HG03025 (cell line): ENCODE measurements around the gene UPB1.
"Not testable (repeated sequence)": the region's sequence is repeated elsewhere in the genome, so short reads cannot be mapped to it uniquely, and the experiment has no call there.

ENCODE experiments used
- ATAC-seq: cut with Tn5 transposase; IDR thresholded peaks from one replicate; pipeline ENCODE4 v1.9.1; 2021; ENCODE audit warnings: mild to moderate bottlenecking, moderate library complexity; ENCODE audit not compliant: unreplicated experiment, low FRiP score

UPB1 gene

DNA sequence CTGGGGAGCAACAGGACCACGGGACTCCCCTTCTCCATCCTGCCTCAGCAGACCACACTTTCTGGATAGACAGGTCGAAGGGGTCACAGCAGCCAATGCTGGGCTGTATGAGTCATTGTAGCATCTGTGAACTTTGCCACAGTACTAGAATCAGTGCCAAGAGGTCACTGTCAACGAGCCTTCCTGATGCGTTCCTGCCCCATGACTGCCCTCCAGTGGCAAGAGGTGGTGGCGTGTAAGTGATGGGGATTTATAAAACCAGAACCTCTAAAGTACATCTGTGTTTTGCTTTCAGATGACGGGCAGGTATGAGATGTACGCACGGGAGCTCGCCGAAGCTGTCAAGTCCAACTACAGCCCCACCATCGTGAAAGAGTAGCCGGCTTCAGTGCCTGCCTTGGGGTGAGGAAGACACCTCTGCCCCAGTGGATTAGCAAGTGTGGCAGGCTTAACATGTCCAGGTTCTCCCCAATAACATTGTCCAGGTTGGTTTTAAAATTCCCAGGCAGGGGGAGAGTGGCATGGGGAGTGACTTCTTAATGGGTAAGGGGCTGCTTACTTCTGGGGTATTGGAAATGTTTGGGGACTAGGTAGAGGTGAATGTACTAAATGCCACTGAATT, 30.4 kb downstream of the UPB1 start:
- ATAC-seq: no peak

DNA sequence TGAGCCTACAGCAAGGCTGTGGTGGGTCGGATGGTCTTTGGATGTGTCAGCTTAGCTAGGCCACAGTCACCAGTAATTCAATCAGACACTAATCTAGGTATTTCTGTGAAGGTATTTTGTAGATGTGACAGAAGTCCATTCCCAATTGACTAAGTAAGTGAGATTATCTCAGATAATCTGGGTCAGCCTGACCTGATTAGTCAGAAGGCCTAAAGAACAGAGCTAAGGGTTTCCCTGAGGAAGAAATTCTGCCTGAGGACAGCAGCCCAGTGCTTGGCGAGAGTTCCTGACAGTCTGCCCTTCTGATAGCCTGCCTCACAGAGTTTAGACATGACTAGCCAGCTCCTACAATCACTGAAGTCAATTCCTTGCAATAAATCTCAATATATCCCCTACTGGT, 31.1 kb downstream of the UPB1 start:
- ATAC-seq: no peak

DNA sequence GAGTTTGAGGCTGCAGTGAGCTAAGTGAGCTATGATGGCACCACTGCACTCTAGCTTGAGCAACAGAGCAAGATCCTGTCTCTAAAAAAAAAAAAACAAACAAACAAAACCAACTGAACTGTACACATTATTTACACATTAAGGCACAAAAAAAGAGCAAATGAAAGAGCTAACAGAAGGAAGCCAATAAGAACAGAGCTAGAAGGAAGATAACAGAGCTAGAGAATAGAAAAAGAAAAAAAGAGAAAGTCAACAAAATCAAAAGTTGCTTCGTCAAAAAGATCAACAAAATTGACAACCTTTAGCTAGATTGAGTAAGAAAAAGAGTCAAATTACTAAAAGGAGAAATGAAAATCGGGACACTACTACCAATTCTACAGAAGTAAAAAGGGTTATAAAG, 34.8 kb downstream of the UPB1 start:
- no peak for ATAC-seq

DNA sequence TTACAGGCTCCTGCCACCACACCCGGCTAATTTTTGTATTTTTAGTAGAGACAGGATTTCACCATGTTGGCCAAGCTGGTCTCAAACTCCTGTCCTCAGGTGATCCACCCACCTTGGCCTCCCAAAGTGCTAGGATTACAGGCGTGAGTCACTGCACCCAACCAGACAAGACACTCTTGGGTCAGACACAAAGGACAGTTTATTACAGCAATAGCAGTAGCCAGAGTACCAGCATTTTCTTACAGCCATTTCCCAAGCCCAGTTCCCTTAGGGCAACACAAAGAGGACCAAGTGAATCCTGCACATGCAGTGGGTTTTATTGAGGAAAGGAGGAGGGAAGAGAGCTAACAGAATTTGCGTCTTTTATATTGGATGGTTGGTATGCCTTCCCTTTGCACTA, 35.8 kb downstream of the UPB1 start:
- ATAC-seq: not testable (repeated sequence)

DNA sequence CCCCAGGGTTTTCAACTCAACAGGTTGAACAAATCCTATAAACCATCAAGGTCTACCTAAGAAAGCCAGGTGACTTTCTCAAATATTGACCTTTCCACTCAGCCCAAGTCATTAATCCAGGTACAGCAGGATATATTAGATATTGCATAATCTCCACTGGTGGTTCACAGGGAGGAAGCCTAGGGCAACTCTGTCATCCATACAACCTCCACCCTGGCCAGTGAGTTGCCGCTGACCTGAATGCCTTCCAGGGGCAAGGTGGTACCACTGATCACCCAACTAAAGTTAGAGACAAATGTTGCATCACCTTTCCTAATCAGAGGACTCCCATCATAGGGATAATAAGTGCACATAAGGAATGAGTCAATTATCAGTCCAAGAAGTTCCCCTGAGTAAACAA, 36.9 kb downstream of the UPB1 start:
- no peak for ATAC-seq

DNA sequence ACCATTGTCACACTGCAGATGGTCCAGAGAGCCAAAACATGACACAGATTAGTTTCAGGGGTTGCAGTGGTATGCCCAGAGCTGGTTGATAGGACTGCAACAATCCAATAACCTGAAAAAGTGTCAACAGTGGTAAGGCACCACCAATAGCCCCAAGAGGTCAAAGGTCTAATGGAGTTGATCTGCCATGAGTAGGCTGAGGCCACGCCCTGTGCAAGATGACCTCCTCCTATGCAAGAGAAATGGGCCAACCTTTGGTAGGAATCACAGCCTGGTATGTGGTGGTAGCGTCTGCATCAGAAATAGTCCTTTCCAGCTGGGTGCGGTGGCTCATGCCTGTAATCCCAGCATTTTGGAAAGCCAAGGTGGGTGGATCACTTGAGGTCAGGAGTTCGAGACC, 40.2 kb downstream of the UPB1 start:
- ATAC-seq: no peak

DNA sequence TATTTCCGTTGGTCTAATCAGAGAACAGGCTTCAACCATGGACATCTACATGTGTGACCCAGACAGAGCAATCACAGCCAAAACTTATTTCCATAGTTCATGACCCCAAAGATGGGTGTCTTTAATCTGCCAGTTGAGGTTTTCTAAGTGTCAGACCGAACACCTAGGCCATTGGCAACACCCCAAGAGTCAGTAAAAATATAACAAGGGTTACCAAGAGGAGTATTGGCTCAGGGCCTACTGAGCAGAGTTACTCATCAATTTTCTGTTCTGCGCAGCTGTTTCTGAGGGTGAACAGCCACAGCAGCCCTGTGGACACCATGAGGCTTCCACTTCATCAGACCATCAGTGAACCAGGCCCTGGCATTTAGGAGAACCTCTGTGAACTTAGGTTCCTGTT, 41.0 kb downstream of the UPB1 start:
- no peak for ATAC-seq

DNA sequence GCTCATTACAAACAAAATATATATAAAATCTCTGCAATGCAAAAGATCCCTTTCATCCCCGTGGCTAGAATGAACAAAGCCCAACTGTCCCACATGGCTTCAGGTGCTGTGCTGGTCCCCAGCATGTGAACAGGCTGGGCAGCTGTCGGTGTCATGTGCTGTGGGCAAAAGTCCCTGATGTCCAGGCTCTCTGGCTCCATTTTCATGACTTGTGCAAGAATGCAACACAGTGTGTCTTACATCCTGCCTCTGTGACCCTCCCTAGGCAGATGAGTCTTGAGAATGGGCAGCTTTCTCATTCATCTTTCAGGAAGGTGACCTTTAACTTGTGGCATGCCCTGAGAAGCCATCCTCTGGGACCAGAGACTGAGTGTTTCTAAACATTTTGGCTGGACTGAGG, 45.3 kb downstream of the UPB1 start:
- ATAC-seq: no peak

DNA sequence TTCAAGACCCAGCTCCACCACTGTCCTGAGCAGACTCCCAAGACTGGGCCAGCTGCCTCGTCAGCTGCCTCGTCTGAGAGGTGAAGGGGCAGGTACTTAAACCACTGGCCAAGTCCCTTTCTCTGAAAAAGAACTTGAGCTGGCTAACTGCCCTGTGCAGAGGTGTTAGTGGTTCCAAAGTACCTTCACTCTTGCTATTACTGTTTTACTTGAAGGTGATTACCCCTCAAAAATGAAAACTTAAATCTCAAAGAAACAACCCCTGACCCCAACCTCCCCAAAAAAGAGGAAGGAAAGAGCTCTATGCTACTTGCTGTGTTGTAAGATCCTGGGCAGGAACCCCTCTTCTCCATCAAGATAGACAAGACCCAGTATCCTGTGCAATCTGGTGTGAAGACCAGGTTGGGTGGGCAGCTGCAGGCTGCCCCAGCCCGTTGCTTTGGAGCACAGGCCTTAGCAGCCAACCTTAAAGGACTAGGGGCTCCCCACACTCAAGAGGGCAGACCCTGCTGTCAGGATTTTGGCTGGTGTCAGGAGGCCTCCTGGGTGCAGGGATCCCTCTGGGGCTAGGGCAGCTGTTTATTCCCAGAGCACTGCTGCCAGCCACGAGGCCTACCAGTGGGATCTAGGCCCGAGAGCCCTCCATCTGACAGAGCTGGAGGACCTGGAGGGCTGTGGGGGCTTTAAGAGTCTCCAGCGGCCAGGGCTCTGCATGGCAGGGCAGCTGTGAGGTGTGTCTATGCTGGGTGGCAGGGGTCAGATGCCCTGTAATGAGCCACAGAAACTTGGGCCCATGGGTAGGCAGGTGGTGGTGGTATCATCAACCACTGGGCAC, 46.8 kb downstream of the UPB1 start:
- no peak for ATAC-seq

DNA sequence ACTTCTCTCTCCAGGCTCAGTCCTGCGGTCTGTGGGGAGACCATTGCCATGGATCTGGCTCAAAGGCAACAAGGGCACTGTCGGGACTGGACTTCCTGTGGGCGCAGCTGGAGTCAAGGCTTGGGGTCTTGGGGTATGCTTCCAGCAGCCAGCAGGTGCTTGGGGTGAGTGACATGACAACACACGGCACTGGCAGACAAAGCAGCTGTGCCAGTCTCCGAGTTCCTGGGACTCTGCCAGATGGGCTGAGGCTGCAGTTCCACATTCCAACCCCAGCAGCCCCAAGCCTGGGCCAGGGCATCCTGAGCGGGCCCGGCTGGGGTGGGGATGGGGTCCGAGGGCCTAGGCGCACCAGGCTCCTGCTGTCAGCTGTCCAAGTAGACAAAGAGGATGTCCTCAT, 47.5 kb downstream of the UPB1 start:
- ATAC-seq: no peak

DNA sequence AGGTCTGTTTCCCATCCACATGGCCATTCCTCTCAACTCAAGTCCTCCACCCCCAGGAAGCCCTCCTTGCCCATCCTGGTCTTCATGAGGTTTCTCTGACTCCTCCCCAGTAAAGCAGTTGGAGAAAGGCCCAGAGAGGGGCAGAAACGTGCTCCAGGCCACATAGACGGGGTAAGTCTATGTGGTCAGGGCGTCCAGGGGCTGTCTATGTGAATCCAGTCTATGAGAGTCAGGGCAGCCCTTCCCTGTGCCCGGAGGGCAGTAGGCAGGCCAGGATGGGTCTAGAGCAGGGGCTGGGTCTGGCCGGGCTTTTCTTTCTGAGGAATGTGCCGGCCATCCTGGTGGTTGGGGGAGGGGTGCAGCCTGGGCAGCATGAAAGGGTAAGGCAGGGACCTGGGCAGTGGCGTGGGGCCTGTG, 48.1 kb downstream of the UPB1 start:
- no peak for ATAC-seq

DNA sequence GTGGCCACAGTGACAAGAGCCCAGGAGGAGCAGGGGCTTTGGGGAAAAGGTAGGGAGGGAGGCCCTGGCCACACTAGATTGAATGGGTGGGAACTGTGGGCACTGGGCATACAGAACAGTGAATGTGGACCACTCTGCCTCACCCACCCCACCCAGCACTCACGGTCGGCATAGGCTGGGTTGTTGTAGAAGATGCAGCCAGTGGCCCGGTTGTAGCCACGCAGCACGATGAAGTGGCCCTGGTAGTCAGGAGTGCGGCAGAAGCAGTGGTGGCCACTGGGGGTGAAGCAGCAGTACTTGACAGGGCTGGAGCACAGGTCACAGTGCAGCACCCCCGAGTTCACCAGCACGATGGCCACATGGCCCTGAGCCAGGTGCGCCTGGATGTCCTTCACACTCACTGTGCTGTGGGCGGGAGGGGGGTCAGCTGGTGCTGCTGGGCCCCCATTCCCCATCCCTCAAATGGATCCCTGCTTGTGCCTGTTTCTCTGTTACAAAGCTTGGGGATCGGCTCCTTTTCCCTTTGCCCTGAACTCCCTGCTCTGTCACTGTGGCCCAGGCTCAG, 48.6 kb downstream of the UPB1 start:
- no peak for ATAC-seq

DNA sequence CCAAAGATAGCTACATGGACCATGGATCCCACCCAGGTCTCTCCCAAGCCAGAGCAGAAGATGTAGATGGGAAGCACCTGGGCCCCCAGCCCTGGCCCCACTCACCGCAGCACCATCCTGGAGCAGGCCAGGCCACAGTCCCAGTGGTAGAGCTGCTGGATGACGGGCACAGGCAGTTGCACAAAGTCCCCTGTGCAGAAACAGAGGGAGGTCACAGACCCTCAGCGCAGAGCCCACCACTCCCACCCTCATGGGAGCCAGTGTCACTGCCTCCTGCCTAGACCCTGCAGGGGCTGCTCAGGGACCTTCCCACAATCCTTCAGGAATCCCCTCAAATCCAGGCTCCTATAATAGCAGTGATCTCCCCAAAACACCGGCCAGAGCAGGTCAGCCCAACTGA, 53.7 kb downstream of the UPB1 start:
- ATAC-seq: no peak

DNA sequence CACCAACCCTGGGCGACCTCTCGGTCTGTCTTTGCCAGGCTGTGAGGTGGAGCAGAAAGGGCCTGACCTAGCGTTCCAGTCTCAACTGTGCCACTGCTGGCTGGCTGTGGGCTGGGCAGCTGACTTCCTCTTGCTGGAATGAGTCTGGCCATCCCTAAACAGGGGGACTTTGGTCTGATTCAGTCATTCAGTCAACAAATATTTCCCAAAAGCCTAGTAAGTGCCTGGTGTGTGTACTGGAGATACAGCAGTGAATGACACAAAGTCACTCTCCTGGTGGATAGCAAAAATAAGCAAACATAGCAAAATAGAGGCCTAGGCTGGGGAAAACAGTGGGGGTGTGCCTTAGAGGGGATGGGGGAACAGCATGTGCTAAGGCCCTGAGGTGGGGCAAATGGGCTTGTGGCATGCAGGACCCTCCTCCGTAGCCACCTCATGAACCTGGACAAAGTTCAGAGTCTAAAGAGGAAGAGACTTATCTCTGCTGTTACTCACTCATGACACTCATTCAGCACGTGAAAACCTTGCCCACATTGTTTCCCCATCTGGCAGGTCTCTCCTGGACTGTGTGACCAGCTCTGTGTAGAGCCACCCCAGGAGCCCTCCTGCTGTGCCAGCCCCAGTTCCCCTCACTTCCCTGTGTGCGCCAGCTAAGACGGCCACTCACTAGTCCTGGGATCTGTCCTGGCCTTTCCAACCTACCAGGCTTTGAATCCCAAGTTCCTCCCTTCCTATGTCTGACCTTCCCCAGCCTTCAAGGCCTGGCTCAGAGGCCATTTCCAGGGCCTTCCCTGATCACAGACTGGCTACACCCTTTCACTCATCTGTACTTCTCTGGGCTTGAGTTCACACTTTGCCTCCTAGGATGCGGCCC, 55.1 kb downstream of the UPB1 start:
- no peak for ATAC-seq

DNA sequence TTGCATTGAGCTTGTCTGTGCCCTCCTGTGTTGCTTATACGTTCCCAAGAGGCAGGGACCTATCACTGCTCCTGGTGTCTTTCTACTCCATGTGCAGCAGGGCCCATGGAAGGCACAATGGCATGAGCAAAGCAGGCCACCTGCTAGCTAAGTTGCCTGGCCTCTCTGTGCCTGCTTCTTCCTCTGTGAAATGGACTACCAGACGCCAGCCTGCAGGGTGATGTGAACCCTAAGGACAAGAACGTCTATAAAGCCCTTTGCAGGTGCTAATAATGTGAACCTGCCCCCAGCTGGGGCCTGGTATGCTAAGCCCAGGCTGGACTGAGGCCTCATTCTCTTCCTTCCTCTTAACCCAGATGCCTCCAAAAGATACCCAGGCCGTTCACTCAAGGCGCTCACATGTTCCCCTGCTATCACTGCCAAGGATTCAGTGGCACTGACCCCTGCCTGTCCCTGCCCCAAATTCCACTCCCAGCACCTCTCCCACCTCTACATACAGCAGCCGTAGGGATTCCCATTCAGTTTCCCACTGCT, 55.8 kb downstream of the UPB1 start:
- no peak for ATAC-seq

DNA sequence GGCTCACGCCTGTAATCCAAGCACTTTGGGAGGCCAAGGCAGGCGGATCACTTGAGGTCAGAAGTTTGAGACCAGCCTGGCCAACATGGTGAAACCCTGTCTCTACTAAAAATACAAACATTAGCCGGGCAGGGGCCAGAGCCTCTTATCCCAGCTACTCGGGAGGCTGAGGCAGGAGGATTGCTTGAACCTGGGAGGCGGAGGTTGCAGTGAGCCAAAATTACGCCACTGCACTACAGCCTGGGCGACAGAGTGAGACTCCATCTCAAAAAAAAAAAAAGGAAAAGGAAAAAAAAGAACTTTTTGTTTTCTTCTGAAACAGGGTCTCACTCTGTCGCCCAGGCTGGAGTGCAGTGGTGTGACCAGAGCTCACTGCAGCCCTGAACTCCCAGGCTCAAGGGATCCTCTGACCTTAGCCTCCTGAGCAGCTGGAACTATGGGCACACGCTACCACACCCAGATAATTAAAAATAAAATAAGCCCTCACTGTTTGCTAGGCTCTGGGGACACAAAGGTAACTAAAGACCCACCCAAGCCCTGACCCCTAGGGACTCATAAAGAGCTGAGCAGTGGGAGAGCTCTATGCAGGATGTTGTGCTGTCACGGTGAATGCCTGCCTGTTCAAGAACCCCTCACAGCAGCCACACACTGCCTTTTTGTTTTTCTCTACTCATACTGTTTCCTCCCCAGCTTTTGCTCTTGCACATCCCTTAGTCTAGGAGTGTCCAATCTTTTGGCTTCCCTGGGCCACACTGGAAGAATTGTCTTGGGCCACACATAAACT, 57.6 kb downstream of the UPB1 start:
- not testable (repeated sequence) for ATAC-seq

DNA sequence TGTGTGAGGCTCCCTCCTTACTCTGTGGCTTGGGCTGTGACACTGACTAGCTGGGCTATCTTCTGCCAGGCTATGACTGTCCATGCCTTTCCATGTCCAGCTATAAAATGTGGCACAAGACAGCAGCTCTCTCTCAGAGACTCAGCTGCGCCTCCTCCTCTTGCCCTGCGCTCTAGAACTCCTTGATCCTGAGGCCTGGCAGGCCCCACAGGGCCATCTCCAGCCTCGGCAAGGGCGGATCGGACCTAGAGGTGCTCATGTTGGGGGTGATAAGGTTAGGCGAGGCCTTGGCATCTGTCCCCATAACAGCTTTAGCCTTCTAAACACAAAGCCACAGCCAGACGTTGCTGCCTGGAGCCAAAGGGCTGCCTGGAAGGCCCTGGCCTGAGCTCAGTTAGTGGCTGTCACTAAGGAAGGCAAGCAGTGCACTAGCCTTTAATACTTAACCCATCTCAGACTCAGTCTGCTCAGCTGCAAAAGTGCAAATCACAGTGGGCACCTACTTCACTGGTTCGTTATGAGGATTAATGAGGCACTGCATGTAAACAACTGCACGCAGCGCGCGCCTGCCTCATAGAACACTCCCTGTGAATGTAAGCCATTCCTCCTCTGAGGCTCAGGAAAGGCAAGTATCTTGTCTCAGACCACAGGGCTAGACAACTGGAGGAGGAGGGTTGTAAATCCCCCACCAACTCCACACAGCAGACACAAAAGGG, 58.6 kb downstream of the UPB1 start:
- no peak for ATAC-seq

DNA sequence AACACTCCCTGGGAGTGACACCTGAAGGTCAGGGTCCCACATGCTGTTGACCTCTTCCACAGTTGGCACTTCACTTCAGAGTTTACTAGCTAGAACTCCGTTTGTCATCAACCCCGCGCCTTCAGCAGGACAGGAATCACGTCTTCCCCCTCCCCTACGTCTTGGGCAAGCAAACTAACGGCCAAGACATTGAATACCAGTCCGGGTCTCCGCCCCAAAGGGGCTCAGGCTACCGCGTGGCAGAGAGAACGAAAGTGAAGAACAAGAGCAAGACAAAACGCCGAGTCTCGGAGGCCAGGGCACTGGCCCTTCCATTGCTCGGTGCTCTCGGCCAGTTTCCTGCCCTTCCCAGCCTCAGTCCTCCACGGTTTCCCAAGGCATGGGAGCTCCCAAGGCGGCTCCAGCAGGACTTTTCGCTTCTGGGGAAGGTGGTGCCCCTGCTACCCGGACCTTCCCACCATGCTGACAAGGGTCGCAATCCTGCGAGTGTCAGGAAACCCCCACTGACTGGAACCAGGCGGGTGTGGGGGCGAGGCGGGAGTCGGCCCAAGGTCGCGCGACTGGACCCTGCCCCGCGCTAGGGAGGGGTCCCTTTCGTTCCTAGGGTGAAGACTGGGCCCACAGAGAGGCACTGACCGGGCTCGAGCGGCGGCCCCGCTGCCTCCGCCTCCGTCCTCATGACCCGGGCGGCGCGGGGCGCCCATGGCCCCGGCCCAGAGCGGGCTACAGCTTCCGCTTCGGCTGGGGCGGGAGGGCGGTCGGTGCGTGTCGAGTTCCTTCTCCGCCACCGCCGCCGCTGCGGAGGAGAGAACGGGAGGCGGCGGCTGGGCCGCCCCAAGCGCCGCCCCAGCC, 59.4 kb downstream of the UPB1 start, which contains the start of gene GUCD1:
Gene GUCD1, minus strand, starts transcription at position 826 of the 852 bp plus-strand sequence. Its CDS starts 147 bp downstream, at position 679.
- ATAC-seq: peak; percentile 8
